Measurements from ENCODE around the gene GPI.

Gene GPI

DNA sequence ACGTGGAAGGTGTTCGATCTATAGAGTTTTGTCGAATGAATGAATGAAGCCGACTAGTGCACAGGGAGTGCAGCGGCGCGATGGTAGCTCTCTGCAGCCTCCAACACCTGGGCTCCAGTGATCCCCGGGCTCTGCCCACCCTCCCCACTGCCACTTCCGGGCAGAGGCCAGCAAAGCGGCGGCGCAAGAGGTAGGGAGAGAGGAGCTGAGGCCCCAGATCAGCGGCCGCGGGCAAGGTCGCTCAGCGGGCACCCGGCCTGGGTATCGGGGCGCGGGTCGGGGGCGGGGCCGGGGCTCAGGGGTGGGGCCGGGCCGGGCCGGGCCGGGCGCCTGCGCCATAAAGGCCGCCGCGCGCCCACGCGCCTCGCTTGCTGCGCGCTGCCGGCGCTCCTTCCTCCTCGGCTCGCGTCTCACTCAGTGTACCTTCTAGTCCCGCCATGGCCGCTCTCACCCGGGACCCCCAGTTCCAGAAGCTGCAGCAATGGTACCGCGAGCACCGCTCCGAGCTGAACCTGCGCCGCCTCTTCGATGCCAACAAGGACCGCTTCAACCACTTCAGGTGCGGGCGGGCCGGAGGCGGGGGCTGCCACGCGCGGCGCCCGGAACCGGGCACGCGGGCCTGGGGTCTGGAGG is at the start of gene GPI:
Gene GPI, plus strand, starts transcription at position 367 of the 633 bp plus-strand sequence. Its CDS starts 71 bp downstream, at position 438.
- peak within 1 kb of the TSS; percentile 94 to 100 (median 100) for H3K4me3 ChIP-seq
- no peaks in the 10 kb centered on the region for H3K27me3 ChIP-seq
- peaks cover 33 to 60% (median 50%) of the 10 kb centered on the region in 10 experiments for H3K4me1 ChIP-seq
- peak within 1 kb of the TSS; percentile 88 to 97 (median 95) for H3K9ac ChIP-seq
- H4K20me1 ChIP-seq: peaks cover 32 to 47% (median 42%) of the 10 kb centered on the region in 11 experiments; a peak in 21 of 22 replicates
- peaks cover 36 to 39% (median 37%) of the 10 kb centered on the region in 11 experiments for H3K36me3 ChIP-seq
- H3K4me2 ChIP-seq: peak within 1 kb of the TSS; percentile 87 to 100 (median 98)
- H3K27ac ChIP-seq: peak within 1 kb of the TSS; percentile 76 to 94 (median 90)
- no peaks in the 10 kb centered on the region for H3K9me3 ChIP-seq (replicated peaks in 1 of 11)
- TF ChIP-seq Cebpa-rat (IDR thresholded peaks at IDR 0.05): no peak

GRCh38 chr19:34316247-34316646 is 48.7 kb upstream of the GPI start:
- Histone ChIP-seq H3K27ac (no peak overlapping the region), H3K9ac (no peak overlapping the region), H3K4me2 (peak overlapping the region in 4 of 11 experiments; percentile 54 to 61 (median 55); a peak in 8 of 22 replicates), H3K27me3 (no peaks in the 10 kb centered on the region), H3K4me1 (peaks cover 15 to 42% (median 28%) of the 10 kb centered on the region in 10 experiments), H3K36me3 (peaks cover 0 to 19% (median 8%) of the 10 kb centered on the region in 11 experiments; a peak in 11 of 22 replicates), H4K20me1 (peaks cover 0 to 14% (median 7%) of the 10 kb centered on the region in 11 experiments; a peak in 4 of 22 replicates), H3K4me3 (no peak overlapping the region), H3K9me3 (replicated peaks in 1 of 11) (no peaks in the 10 kb centered on the region)
- TF ChIP-seq Cebpa-rat (IDR thresholded peaks at IDR 0.05): no peak

DNA sequence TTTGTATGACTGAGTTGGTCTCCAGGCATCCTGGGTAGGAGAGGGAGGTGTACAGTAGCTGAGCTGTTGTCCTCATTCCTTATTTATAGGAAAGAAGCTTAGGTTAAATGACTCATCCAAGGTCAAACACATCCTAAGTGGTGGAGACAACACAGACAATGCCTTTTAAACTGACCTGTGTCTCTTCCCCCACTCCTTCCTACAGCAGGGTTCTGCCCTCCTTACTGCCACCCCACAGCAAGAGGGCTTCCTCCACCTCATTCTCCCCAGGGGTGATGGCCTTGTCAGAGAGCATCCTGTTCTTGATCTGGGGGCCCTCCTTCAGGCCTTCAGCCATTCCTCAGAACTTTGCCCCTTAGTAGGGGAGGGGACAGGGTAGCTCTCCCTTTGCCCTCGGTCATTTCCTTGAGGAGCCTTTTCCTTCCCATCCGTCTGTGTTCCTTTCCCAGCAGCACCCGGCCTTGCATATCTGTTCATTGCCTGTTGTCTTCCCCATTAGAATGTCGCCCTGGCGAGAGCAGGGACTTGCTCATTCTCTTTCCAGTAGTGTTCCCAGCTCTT is 48.2 kb upstream of the GPI start:
- Histone ChIP-seq H3K27ac (no peak overlapping the region), H3K27me3 (no peaks in the 10 kb centered on the region), H3K4me3 (no peak overlapping the region), H3K4me1 (peaks cover 15 to 42% (median 28%) of the 10 kb centered on the region in 10 experiments), H4K20me1 (peaks cover 0 to 14% (median 7%) of the 10 kb centered on the region in 11 experiments; a peak in 4 of 22 replicates), H3K9ac (no peak overlapping the region), H3K36me3 (peaks cover 3 to 25% (median 13%) of the 10 kb centered on the region in 11 experiments; a peak in 11 of 22 replicates), H3K4me2 (peak overlapping the region; percentile 7 to 64 (median 49); a peak in 20 of 22 replicates), H3K9me3 (replicated peaks in 1 of 11) (no peaks in the 10 kb centered on the region)
- TF ChIP-seq Cebpa-rat (IDR thresholded peaks at IDR 0.05): no peak

- H3K27ac ChIP-seq: no peak overlapping the region
- H3K27me3 ChIP-seq: no peaks in the 10 kb centered on the region
- no peak overlapping the region for H3K9ac ChIP-seq
- H4K20me1 ChIP-seq: peaks cover 0 to 14% (median 7%) of the 10 kb centered on the region in 11 experiments; a peak in 4 of 22 replicates
- no peak for TF ChIP-seq Cebpa-rat (IDR thresholded peaks at IDR 0.05)
- H3K4me2 ChIP-seq: peak overlapping the region; percentile 7 to 64 (median 49); a peak in 20 of 22 replicates
- H3K36me3 ChIP-seq: peaks cover 5 to 31% (median 14%) of the 10 kb centered on the region in 11 experiments; a peak in 12 of 22 replicates
- no peaks in the 10 kb centered on the region for H3K9me3 ChIP-seq (replicated peaks in 1 of 11)
- no peak overlapping the region for H3K4me3 ChIP-seq
- peaks cover 15 to 41% (median 28%) of the 10 kb centered on the region in 10 experiments for H3K4me1 ChIP-seq
These were observed 47.6 kb upstream of the GPI start for GRCh38 chr19:34317311-34317927.

- Histone ChIP-seq H3K27me3 (no peaks in the 10 kb centered on the region), H3K4me2 (no peak overlapping the region), H3K9ac (no peak overlapping the region), H3K4me1 (peaks cover 15 to 31% (median 23%) of the 10 kb centered on the region in 10 experiments), H4K20me1 (peaks cover 0 to 14% (median 7%) of the 10 kb centered on the region in 11 experiments; a peak in 4 of 22 replicates), H3K9me3 (replicated peaks in 1 of 11) (no peaks in the 10 kb centered on the region), H3K4me3 (no peak overlapping the region), H3K27ac (no peak overlapping the region), H3K36me3 (peaks cover 13 to 49% (median 26%) of the 10 kb centered on the region in 11 experiments; a peak in 15 of 22 replicates)
- TF ChIP-seq Cebpa-rat (IDR thresholded peaks at IDR 0.05): no peak
These were observed 45.8 kb upstream of the GPI start for GRCh38 chr19:34319230-34319585.

- Histone ChIP-seq H3K27me3 (no peaks in the 10 kb centered on the region), H3K4me3 (no peak overlapping the region), H3K4me2 (no peak overlapping the region), H3K27ac (no peak overlapping the region), H3K9me3 (replicated peaks in 1 of 11) (no peaks in the 10 kb centered on the region), H3K9ac (no peak overlapping the region), H3K4me1 (peaks cover 13 to 26% (median 19%) of the 10 kb centered on the region in 10 experiments), H4K20me1 (peaks cover 0 to 14% (median 7%) of the 10 kb centered on the region in 11 experiments; a peak in 4 of 22 replicates), H3K36me3 (peaks cover 13 to 55% (median 31%) of the 10 kb centered on the region in 11 experiments; a peak in 16 of 22 replicates)
- no peak for TF ChIP-seq Cebpa-rat (IDR thresholded peaks at IDR 0.05)
These were observed 45.2 kb upstream of the GPI start for GRCh38 chr19:34319785-34320184.

DNA sequence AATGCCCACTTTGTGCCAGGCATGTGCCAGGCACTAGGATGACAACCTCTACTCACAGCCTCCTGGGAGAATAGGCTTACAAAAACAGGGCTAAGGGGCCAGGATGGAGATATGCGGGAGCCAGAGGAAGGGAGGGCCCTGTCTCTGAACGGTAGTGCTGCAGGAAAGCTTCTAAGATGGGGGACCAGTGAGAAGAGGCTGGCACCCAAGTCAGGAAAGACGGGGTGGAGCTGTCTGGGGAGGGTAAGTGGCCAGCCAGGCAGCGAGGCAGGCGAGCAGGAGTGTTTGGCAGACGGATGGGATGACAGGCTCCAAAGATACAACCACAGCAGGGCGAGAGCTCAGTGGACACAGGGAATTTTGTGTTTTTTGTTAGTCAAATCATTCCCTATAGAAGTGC is 44.7 kb upstream of the GPI start:
- no peak for TF ChIP-seq Cebpa-rat (IDR thresholded peaks at IDR 0.05)
- Histone ChIP-seq H3K9ac (no peak overlapping the region), H3K27me3 (no peaks in the 10 kb centered on the region), H3K36me3 (peaks cover 13 to 60% (median 36%) of the 10 kb centered on the region in 11 experiments; a peak in 16 of 22 replicates), H3K4me1 (peaks cover 16 to 21% (median 19%) of the 10 kb centered on the region in 10 experiments), H3K4me2 (no peak overlapping the region), H3K4me3 (no peak overlapping the region), H4K20me1 (peaks cover 0 to 14% (median 7%) of the 10 kb centered on the region in 11 experiments; a peak in 4 of 22 replicates), H3K9me3 (replicated peaks in 1 of 11) (no peaks in the 10 kb centered on the region), H3K27ac (no peak overlapping the region)

- H3K27ac ChIP-seq: no peak overlapping the region
- H3K9me3 ChIP-seq (replicated peaks in 1 of 11): no peaks in the 10 kb centered on the region
- no peak overlapping the region for H3K4me3 ChIP-seq
- H3K36me3 ChIP-seq: peaks cover 13 to 74% (median 40%) of the 10 kb centered on the region in 11 experiments; a peak in 17 of 22 replicates
- H3K27me3 ChIP-seq: no peaks in the 10 kb centered on the region
- TF ChIP-seq Cebpa-rat (IDR thresholded peaks at IDR 0.05): no peak
- H3K9ac ChIP-seq: no peak overlapping the region
- H4K20me1 ChIP-seq: peaks cover 0 to 14% (median 7%) of the 10 kb centered on the region in 11 experiments; a peak in 4 of 22 replicates
- peaks cover 10 to 17% (median 12%) of the 10 kb centered on the region in 10 experiments for H3K4me1 ChIP-seq
- H3K4me2 ChIP-seq: no peak overlapping the region
These were observed 43.3 kb upstream of the GPI start for GRCh38 chr19:34321735-34322134.
